Glomerular endothelial cell (primary cell): ENCODE results near the gene MYOCD. TPM values are rescaled to one million over a fixed set of nuclear protein-coding genes. Genes with fewer than 3 reads are reported as not detected.

Source experiments
- DNase-seq: peaks from one replicate; pipeline ENCODE4 v3.0.0-alpha.2; 2011; ENCODE audit warnings: low read depth, low spot score; ENCODE audit errors: extremely low read depth
- total RNA-seq: library from RNA; depleted of rRNA; stranded (reverse); fragments of >200 nt; gene quantifications from 2 replicates; pipeline ENCODE4 v1.2.3, GENCODE V29; 2015

MYOCD gene
- total RNA-seq, 1 donor from 2014 or later: 2.0 TPM

GRCh38 chr17:12642034-12642433 is 23.7 kb upstream of the MYOCD start:
- no peak for DNase-seq

- no peak for DNase-seq
These were observed 21.9 kb upstream of the MYOCD start for GRCh38 chr17:12643822-12644221.

GRCh38 chr17:12644623-12645022 is 21.1 kb upstream of the MYOCD start:
- DNase-seq: no peak

- no peak for DNase-seq
These were observed 18.8 kb upstream of the MYOCD start for GRCh38 chr17:12646761-12647422.

- DNase-seq: no peak
These were observed 17.2 kb upstream of the MYOCD start for GRCh38 chr17:12648498-12648897.

- no peak for DNase-seq
These were observed 9.8 kb upstream of the MYOCD start for GRCh38 chr17:12655936-12656335.

- DNase-seq: no peak
These were observed 9.3 kb upstream of the MYOCD start for GRCh38 chr17:12656354-12656753.

GRCh38 chr17:12659500-12659899 is 6.2 kb upstream of the MYOCD start:
- DNase-seq: no peak

GRCh38 chr17:12664252-12664651 is 1.4 kb upstream of the MYOCD start:
- DNase-seq: no peak

- no peak for DNase-seq
These were observed 812 bp upstream of the MYOCD start for GRCh38 chr17:12664894-12665262.

GRCh38 chr17:12666718-12667117 is 1.0 kb downstream of the MYOCD start:
- DNase-seq: no peak

- DNase-seq: no peak
These were observed 1.7 kb downstream of the MYOCD start for GRCh38 chr17:12667299-12667958.

GRCh38 chr17:12671906-12672305 is 6.2 kb downstream of the MYOCD start:
- DNase-seq: no peak

- DNase-seq: no peak
These were observed 7.3 kb downstream of the MYOCD start for GRCh38 chr17:12672947-12673346.

GRCh38 chr17:12673788-12674187 is 8.1 kb downstream of the MYOCD start:
- DNase-seq: no peak

- no peak for DNase-seq
These were observed 14.8 kb downstream of the MYOCD start for GRCh38 chr17:12680407-12680897.

GRCh38 chr17:12680993-12681392 is 15.3 kb downstream of the MYOCD start:
- no peak for DNase-seq

- no peak for DNase-seq
These were observed 17.6 kb downstream of the MYOCD start for GRCh38 chr17:12683299-12683698.

- DNase-seq: no peak
These were observed 20.8 kb downstream of the MYOCD start for GRCh38 chr17:12686486-12686885.

GRCh38 chr17:12688382-12688781 is 22.7 kb downstream of the MYOCD start:
- no peak for DNase-seq

- no peak for DNase-seq
These were observed 25.5 kb downstream of the MYOCD start for GRCh38 chr17:12691173-12691572.

- no peak for DNase-seq
These were observed 27.9 kb downstream of the MYOCD start for GRCh38 chr17:12693640-12694039.
